GM21360 (cell line): ENCODE results near the gene ZNF569.
"Not testable (repeated sequence)": the region's sequence is repeated elsewhere in the genome, so short reads cannot be mapped to it uniquely, and the experiment has no call there.

Experiments used
- ATAC-seq: cut with Tn5 transposase; IDR thresholded peaks from one replicate; pipeline ENCODE4 v1.9.1; 2021; ENCODE audit warnings: mild to moderate bottlenecking, moderate library complexity; ENCODE audit not compliant: unreplicated experiment

The ZNF569 gene

DNA sequence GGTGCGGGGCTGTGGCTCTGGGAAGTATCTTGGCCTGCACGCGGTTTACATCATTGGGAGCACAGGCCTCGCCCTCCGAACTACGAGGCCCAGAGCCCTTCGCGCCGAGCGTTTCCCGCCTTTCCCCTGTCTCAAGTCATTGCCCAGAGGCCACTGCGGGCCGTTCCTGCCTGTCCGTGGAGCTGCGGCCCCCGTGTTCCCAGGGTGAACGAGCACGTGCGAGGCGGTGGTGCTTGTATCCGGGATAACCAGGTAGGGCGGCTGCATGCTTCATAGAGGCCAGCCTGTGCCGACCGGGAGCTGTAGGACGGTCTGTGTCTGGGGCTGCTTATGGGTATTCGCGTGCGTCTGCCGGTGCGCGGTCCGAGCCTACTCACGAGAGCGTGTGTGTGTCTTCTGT lies 63.8 kb downstream of the ZNF569 start:
- ATAC-seq, result no peak

DNA sequence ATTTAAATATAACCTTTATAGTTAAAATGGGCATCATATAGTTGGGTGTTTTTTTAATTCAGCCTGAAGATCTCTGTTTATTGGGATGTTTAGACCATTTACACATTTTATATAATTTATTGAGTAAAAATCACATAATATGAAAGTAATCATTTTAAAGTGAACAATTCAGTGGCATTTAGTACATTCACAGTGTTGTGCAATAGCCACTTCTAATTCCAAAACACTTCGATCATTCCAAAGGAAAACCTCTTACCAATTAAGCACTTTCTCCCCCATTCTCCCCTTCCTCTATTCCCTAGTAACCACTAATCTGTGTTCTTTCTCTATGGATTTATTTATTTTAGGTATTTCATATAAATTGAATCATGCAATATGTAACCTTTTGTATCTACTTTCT lies 66.2 kb downstream of the ZNF569 start:
- ATAC-seq, result no peak

DNA sequence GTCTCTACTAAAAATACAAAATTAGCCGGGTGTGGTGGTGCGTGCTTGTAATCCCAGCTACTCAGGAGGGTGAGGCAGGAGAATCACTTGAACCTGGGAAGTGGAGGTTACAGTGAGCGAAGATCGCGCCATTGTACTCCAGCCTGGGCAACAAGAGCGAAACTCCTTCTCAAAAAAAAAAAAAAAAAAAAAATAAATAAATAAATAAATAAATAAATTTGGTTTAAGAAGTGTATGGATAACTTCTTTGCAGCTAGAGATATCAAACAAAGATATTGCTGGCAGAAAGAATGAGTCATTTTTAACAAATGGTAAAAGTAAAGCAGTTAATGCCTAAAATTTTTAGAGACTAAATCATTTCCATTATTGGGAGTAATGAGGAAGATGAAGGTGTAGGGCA lies 75.8 kb downstream of the ZNF569 start:
- not testable (repeated sequence) for ATAC-seq

DNA sequence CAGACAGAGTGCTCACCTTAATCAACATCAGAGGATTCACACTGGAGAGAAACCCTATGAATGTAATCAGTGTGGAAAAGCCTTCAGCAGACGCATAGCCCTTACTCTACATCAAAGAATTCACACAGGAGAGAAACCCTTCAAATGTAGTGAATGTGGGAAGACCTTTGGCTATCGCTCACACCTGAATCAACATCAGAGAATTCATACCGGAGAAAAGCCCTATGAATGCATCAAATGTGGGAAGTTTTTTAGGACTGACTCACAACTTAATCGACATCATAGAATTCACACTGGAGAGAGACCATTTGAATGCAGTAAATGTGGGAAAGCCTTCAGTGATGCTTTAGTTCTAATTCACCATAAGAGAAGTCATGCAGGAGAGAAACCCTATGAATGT lies 78.0 kb downstream of the ZNF569 start:
- ATAC-seq, result no peak

DNA sequence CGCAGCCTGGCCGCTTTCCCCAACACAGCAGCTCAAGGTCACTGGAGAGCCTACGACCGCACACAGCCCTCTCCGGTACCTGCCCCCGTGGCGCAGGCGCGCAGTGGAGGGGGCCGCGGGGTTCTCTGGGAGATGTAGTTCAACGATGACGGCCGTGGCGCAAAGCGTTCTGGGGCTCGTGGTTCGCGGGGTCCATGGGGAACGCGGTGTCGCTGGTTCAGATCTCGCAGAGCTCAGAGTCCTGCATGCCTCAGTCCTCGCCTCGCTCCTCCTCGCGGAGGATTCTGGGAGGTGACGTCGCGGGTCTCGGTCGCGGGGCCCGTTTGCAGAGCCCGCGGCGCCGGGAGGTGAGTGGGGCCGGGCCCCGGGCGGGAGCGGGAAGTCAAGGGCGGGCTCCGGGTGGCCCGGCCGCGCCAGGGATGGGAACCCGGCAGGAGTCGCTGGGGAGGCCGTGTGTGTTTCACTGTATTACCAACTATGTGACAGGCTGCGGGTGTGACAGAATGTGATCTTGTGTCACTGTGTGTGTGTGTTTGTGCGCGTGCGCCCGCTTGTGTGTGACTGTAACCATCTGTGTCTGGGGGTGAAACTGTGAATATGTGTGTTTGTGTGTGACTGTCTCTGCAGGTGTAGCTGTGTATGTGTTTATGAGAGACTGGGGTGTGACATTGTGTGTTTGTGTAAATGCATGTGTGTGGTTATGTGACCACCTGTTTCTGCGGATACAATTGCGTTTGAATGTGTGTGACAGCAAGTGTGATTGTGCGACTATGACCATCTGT lies 96.2 kb downstream of the ZNF569 start, which contains the start of gene ZNF527:
Gene ZNF527 (plus strand): TSS at position 220 of the 782 bp plus-strand sequence. CDS start 3,100 bp downstream, outside the sequence.
- peak; percentile 96 for ATAC-seq

DNA sequence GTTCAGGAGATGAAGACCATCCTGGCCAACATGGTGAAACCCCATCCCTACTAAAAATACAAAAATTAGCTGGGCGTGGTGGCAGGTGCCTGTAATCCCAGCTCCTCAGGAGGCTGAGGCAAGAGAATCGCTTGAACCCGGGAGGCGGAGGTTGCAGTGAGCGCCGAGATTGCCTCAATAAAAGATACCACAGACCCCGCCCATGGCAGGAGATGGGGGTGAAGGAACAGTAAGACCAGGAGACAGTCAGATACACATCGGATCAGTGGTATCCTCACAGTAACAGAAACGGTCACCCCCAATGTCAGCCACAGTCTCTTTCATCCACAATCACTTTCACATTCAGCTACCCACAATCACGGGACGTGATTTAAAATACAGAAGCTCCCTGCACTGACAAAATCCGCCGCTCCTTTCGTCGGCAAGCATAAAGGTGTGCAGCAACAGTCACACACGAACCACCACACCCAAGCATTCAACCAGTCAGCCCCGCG lies 96.8 kb downstream of the ZNF569 start:
- not testable (repeated sequence) for ATAC-seq

DNA sequence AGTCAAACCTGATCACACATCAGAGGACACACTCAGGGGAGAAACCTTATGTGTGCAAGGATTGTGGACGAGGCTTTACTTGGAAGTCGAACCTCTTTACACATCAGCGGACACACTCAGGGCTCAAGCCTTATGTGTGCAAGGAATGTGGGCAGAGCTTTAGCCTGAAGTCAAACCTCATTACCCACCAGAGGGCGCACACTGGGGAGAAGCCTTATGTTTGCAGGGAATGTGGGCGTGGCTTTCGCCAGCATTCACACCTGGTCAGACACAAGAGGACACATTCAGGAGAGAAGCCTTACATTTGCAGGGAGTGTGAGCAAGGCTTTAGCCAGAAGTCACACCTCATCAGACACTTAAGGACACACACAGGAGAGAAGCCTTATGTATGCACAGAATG lies 104.5 kb downstream of the ZNF569 start:
- no peak for ATAC-seq

DNA sequence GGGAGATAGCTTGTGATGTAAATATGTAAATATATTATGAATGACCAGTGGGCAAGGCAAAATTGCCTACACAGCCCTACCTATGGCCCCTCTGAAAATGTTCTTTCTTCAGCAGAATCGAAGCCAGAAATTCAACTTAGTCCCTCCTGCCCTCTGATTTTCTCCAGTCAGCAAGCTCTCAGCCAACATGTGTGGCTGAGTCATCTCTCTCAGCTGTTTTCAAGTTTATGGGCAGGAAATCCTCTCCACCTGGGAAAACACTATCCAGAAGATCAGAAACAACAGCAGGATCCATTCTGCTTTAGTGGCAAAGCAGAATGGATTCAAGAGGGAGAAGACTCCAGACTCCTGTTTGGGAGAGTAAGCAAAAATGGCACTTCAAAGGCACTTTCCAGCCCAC lies 105.2 kb downstream of the ZNF569 start:
- ATAC-seq, result no peak
